ENCODE measurements around the gene NANOS3.

The NANOS3 gene

GRCh38 chr19:13876834-13877233, at the start of gene NANOS3:
NANOS3 (plus strand) TSS chr19:13877134; CDS start chr19:13877249, 115 bp downstream.
- no peak for DNase-seq

- DNase-seq = no peak
These were observed 49.3 kb upstream of the NANOS3 start for GRCh38 chr19:13827656-13828055.

GRCh38 chr19:13830114-13830740, 46.7 kb upstream of the NANOS3 start:
- no peak for DNase-seq

- no peak for DNase-seq
These were observed 46.0 kb upstream of the NANOS3 start for GRCh38 chr19:13830741-13831536.

- no peak for DNase-seq
These were observed 45.1 kb upstream of the NANOS3 start for GRCh38 chr19:13831537-13832467.

- peak; percentile 82 to 84 for DNase-seq
These were observed 43.3 kb upstream of the NANOS3 start for GRCh38 chr19:13833330-13834243.

GRCh38 chr19:13834244-13835069, 42.5 kb upstream of the NANOS3 start:
- no peak for DNase-seq

GRCh38 chr19:13835791-13836723, 40.9 kb upstream of the NANOS3 start:
- DNase-seq = no peak

- DNase-seq = no peak
These were observed 38.4 kb upstream of the NANOS3 start for GRCh38 chr19:13838435-13839129.

- DNase-seq = peak; percentile 64 to 82
These were observed 37.6 kb upstream of the NANOS3 start for GRCh38 chr19:13839130-13839937.

- no peak for DNase-seq
These were observed 37.0 kb upstream of the NANOS3 start for GRCh38 chr19:13839938-13840304.

- peak in 1 of 2 experiments; percentile 22 for DNase-seq
These were observed 36.4 kb upstream of the NANOS3 start for GRCh38 chr19:13840305-13841085.

GRCh38 chr19:13841086-13841961, 35.6 kb upstream of the NANOS3 start:
- DNase-seq = peak in 1 of 2 experiments; percentile 43

- no peak for DNase-seq
These were observed 35.0 kb upstream of the NANOS3 start for GRCh38 chr19:13841962-13842290.

GRCh38 chr19:13842291-13843103, 34.4 kb upstream of the NANOS3 start:
- DNase-seq = peak in 1 of 2 experiments; percentile 31

All from SHP77 (cell line).